ENCODE data around the gene SCGB1A1. TPM values are rescaled to one million over a fixed set of nuclear protein-coding genes. Genes with fewer than 3 reads are reported as not detected.

SCGB1A1 gene
- total RNA-seq, 1 donor from 2014 or later = 0.72 TPM

- H3K9me3 Mint-ChIP-seq (ENCODE audit: unreplicated experiment) = no peaks in the 10 kb centered on the region
- peaks cover 13% of the 10 kb centered on the region for H3K4me1 Mint-ChIP-seq (ENCODE audit: unreplicated experiment)
- H3K27me3 Mint-ChIP-seq (ENCODE audit: unreplicated experiment) = peaks cover 7% of the 10 kb centered on the region
- TF ChIP-seq CTCF (IDR thresholded peaks at IDR 0.05; ENCODE audit: unreplicated experiment) = no peak
- no peak overlapping the region for H3K27ac Mint-ChIP-seq (ENCODE audit: unreplicated experiment)
- H3K4me3 Mint-ChIP-seq (ENCODE audit: unreplicated experiment) = no peak overlapping the region
- no peak for DNase-seq (ENCODE audit: low spot score)
- H3K36me3 Mint-ChIP-seq (ENCODE audit: low read depth, unreplicated experiment) = no peaks in the 10 kb centered on the region
Observed at GRCh38 chr11:62398011-62398994, 20.5 kb upstream of the SCGB1A1 start.

- Mint-ChIP-seq H3K9me3 (ENCODE audit: unreplicated experiment) (no peaks in the 10 kb centered on the region), H3K4me3 (ENCODE audit: unreplicated experiment) (no peak overlapping the region), H3K36me3 (ENCODE audit: low read depth, unreplicated experiment) (peaks cover 4% of the 10 kb centered on the region), H3K27me3 (ENCODE audit: unreplicated experiment) (peaks cover 10% of the 10 kb centered on the region), H3K27ac (ENCODE audit: unreplicated experiment) (no peak overlapping the region), H3K4me1 (ENCODE audit: unreplicated experiment) (peaks cover 13% of the 10 kb centered on the region)
- DNase-seq (ENCODE audit: low spot score) = no peak
- no peak for TF ChIP-seq CTCF (IDR thresholded peaks at IDR 0.05; ENCODE audit: unreplicated experiment)
Observed at GRCh38 chr11:62399172-62399877, 19.5 kb upstream of the SCGB1A1 start.

- no peak overlapping the region for H3K27ac Mint-ChIP-seq (ENCODE audit: unreplicated experiment)
- peaks cover 12% of the 10 kb centered on the region for H3K4me1 Mint-ChIP-seq (ENCODE audit: unreplicated experiment)
- peaks cover 10% of the 10 kb centered on the region for H3K27me3 Mint-ChIP-seq (ENCODE audit: unreplicated experiment)
- no peaks in the 10 kb centered on the region for H3K9me3 Mint-ChIP-seq (ENCODE audit: unreplicated experiment)
- H3K36me3 Mint-ChIP-seq (ENCODE audit: low read depth, unreplicated experiment) = peaks cover 4% of the 10 kb centered on the region
- H3K4me3 Mint-ChIP-seq (ENCODE audit: unreplicated experiment) = no peak overlapping the region
- DNase-seq (ENCODE audit: low spot score) = no peak
- no peak for TF ChIP-seq CTCF (IDR thresholded peaks at IDR 0.05; ENCODE audit: unreplicated experiment)
Observed at GRCh38 chr11:62399878-62400266, 19.0 kb upstream of the SCGB1A1 start.

- no peak for DNase-seq (ENCODE audit: low spot score)
- TF ChIP-seq CTCF (IDR thresholded peaks at IDR 0.05; ENCODE audit: unreplicated experiment) = no peak
- Mint-ChIP-seq H3K4me1 (ENCODE audit: unreplicated experiment) (peaks cover 8% of the 10 kb centered on the region), H3K36me3 (ENCODE audit: low read depth, unreplicated experiment) (peaks cover 4% of the 10 kb centered on the region), H3K27me3 (ENCODE audit: unreplicated experiment) (peaks cover 10% of the 10 kb centered on the region), H3K4me3 (ENCODE audit: unreplicated experiment) (no peak overlapping the region), H3K27ac (ENCODE audit: unreplicated experiment) (no peak overlapping the region), H3K9me3 (ENCODE audit: unreplicated experiment) (no peaks in the 10 kb centered on the region)
Observed at GRCh38 chr11:62400281-62400680, 18.6 kb upstream of the SCGB1A1 start.

All from endothelial cell (in vitro differentiated cells).